Rectal smooth muscle tissue (tissue), 1 donor: Measurements from ENCODE around the gene TTC17.
"Not testable (repeated sequence)": the region's sequence is repeated elsewhere in the genome, so short reads cannot be mapped to it uniquely, and the experiment has no call there.

ENCODE experiments used
- H3K27ac ChIP-seq: one replicate; pipeline ENCODE4 v1.7.0; 2013; ENCODE audit warnings: low read depth, low read length, inconsistent platforms
- H3K27me3 ChIP-seq: one replicate; pipeline ENCODE4 v1.7.0; 2013; ENCODE audit warnings: low read length; ENCODE audit not compliant: control insufficient read depth, insufficient read depth
- H3K36me3 ChIP-seq: one replicate; pipeline ENCODE4 v1.7.0; 2013; ENCODE audit warnings: low read length; ENCODE audit not compliant: control insufficient read depth, insufficient read depth
- H3K4me1 ChIP-seq: one replicate; pipeline ENCODE4 v1.7.0; 2013; ENCODE audit warnings: low read length; ENCODE audit not compliant: control insufficient read depth, insufficient read depth
- H3K4me3 ChIP-seq: one replicate; pipeline ENCODE4 v1.7.0; 2013; ENCODE audit warnings: low read length
- H3K9ac ChIP-seq: one replicate; pipeline ENCODE4 v1.7.0; 2013; ENCODE audit warnings: low read length

Gene TTC17, protein sequence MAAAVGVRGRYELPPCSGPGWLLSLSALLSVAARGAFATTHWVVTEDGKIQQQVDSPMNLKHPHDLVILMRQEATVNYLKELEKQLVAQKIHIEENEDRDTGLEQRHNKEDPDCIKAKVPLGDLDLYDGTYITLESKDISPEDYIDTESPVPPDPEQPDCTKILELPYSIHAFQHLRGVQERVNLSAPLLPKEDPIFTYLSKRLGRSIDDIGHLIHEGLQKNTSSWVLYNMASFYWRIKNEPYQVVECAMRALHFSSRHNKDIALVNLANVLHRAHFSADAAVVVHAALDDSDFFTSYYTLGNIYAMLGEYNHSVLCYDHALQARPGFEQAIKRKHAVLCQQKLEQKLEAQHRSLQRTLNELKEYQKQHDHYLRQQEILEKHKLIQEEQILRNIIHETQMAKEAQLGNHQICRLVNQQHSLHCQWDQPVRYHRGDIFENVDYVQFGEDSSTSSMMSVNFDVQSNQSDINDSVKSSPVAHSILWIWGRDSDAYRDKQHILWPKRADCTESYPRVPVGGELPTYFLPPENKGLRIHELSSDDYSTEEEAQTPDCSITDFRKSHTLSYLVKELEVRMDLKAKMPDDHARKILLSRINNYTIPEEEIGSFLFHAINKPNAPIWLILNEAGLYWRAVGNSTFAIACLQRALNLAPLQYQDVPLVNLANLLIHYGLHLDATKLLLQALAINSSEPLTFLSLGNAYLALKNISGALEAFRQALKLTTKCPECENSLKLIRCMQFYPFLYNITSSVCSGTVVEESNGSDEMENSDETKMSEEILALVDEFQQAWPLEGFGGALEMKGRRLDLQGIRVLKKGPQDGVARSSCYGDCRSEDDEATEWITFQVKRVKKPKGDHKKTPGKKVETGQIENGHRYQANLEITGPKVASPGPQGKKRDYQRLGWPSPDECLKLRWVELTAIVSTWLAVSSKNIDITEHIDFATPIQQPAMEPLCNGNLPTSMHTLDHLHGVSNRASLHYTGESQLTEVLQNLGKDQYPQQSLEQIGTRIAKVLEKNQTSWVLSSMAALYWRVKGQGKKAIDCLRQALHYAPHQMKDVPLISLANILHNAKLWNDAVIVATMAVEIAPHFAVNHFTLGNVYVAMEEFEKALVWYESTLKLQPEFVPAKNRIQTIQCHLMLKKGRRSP

DNA sequence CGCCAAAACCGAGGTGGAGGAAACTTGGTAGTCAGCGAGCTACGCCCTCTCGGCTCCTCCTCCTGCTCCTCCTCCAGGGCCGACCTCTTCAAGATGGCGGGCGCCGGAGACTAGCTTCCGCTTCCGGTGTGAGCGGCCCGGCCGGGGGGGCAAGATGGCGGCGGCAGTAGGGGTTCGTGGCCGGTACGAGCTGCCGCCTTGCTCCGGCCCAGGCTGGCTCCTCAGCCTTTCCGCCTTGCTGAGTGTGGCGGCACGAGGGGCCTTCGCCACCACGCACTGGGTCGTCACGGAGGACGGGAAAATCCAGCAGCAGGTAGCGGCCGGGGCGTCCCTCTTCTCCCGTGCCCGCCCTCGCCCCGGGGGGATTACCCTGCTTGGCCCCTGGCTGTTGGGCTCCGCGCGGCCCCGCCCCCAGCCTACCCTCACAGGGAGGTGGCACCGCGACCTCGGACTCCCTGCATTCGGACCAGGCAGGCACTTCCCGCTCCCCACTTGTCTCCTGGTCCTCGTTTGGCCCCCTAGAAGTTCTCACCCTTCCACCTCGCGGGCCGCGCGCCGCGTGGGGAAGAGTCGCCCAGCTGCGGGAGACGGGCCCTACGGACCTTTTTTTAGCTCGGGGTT lies at the start of gene TTC17:
Gene TTC17, plus strand, starts transcription at position 120 of the 621 bp plus-strand sequence. Its CDS starts 35 bp downstream, at position 155.
- Histone ChIP-seq H3K4me3 (peak within 1 kb of the TSS; percentile 94), H3K9ac (peak within 1 kb of the TSS; percentile 78), H3K4me1 (peaks cover 13% of the 10 kb centered on the region), H3K36me3 (no peaks in the 10 kb centered on the region), H3K27ac (peak within 1 kb of the TSS; percentile 86), H3K27me3 (no peaks in the 10 kb centered on the region)

DNA sequence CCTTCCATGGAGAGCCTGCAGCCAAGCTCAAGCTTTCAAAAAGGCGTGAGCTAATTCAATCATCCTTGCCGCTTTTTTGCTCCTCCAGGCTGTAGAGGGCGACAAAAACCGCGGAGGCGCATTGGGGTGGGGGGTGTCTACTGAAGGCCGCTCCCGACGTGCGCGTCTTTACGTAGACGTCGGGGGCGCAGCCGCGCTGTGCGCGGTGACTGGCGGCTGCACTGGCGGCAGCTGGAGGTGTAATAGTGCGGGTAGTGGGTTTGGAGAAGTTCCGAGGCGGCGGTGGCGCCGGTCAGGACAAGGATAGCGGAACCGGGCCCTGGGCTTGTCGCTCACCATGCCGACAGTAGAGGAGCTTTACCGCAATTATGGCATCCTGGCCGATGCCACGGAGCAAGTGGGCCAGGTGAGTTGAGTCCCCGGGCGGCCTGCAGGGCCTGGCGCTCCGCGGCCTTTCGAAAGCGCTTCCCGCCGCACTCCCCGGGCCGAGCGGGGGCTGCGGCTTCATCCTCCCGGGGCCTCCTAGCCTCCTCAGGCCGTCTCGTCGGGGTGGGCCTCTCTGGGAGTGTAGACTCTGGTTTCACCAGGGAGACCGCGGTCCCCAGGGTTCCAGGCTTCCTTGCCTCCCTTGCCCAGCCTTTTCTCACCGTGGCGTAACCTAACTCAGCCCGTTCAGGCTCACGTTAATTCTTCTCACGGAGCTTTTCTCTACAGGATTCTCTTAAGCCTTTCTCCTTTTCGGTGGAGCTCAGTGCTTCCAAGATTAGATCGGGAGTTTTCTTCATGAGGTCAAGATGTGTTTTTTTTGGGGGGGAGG lies 46.7 kb upstream of the TTC17 start, which contains the start of gene API5:
Gene API5, plus strand, starts transcription at position 206 of the 817 bp plus-strand sequence. Its CDS starts 132 bp downstream, at position 338.
- Histone ChIP-seq H3K27me3 (no peaks in the 10 kb centered on the region), H3K9ac (peak within 1 kb of the TSS; percentile 80)

DNA sequence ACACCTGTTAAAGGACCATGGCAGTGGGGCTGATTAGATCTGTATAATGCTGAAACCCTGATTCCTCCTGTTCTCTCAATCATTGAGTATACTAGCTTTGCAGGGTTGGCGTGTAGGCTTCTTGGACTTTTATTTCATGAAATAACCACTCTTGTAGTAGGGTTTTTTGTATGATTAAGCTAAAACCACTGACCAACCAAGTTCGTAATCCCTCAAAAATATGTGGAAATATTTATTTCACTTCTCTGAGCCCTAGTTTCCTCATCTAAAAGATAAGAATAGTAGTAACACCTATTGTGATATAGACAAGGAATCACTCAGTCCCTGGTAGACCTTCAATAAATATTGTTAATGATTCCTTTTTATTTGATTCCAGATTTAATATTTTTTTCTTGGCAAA lies 42.8 kb upstream of the TTC17 start:
- no peak overlapping the region for H3K4me3 ChIP-seq
- peaks cover 8% of the 10 kb centered on the region for H3K4me1 ChIP-seq
- H3K36me3 ChIP-seq, result no peaks in the 10 kb centered on the region
- no peak overlapping the region for H3K27ac ChIP-seq
- no peak overlapping the region for H3K9ac ChIP-seq
- H3K27me3 ChIP-seq, result no peaks in the 10 kb centered on the region

More for the DNA sequence above, 46.7 kb upstream of the TTC17 start, which contains the start of gene API5:
- H3K36me3 ChIP-seq, result no peaks in the 10 kb centered on the region
- H3K4me3 ChIP-seq, result peak within 1 kb of the TSS; percentile 96
- H3K27ac ChIP-seq, result peak within 1 kb of the TSS; percentile 77
- H3K4me1 ChIP-seq, result peaks cover 8% of the 10 kb centered on the region

DNA sequence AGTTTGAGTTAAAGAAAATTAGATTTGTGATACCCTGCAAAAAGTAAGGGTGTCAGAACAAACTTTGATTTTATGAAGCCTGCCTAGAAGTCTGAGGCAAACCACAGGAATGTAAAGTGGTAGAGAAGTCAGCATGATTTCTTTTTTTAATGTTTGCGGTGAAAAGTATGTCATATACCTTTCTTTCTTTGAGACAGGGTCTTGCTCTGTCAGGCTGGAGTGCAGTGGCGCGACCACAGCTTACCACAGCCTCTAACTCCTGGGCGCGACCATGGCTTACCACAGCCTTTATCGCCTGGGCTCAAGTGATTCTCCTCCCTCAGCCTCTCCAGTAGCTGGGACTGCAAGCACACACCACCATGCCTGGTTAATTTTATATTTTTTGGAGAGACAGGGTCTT lies 42.3 kb upstream of the TTC17 start:
- H3K36me3 ChIP-seq, result no peaks in the 10 kb centered on the region
- no peaks in the 10 kb centered on the region for H3K27me3 ChIP-seq
- H3K4me3 ChIP-seq, result no peak overlapping the region
- H3K27ac ChIP-seq, result no peak overlapping the region
- H3K4me1 ChIP-seq, result peaks cover 8% of the 10 kb centered on the region
- H3K9ac ChIP-seq, result no peak overlapping the region

DNA sequence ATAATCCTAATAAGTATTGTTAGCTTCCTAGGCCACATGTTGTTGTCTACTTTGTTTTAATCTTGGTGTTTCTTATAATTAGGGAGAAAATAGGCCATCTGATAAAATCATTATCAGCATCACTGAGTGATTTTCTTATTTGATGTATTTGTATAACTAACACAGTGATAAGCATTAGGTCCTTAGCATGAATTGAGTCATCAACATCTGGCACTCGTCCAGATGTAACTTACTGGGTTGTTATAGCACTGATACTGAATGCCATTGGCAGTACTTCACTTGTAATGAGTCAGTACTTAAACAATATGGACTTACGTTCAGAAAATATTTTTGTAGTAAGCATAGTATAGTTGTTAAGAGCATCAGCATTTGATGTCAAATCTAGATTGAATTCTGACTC lies 30.7 kb upstream of the TTC17 start:
- Histone ChIP-seq H3K27me3 (no peaks in the 10 kb centered on the region), H3K36me3 (peaks cover 44% of the 10 kb centered on the region), H3K27ac (no peak overlapping the region), H3K4me3 (no peak overlapping the region), H3K9ac (no peak overlapping the region), H3K4me1 (no peaks in the 10 kb centered on the region)

DNA sequence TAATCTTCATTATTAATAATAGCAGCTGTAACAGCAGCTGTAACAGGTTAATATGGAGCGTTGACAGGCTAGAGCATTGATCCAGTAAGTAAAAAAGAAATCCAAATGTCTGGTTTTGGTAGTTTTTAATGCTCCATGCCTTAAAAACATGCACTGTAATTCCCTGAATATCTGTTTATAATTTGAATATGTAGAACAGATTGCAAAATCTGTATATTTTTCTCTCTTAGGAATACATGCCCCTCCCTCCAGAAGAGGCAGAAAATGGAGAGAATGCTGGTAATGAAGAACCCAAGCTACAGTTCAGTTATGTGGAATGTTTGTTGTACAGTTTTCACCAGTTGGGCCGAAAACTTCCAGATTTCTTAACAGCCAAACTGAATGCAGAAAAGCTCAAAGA lies 30.2 kb upstream of the TTC17 start:
- H3K4me3 ChIP-seq, result no peak overlapping the region
- H3K27ac ChIP-seq, result no peak overlapping the region
- no peak overlapping the region for H3K9ac ChIP-seq
- peaks cover 40% of the 10 kb centered on the region for H3K36me3 ChIP-seq
- H3K27me3 ChIP-seq, result no peaks in the 10 kb centered on the region
- H3K4me1 ChIP-seq, result no peaks in the 10 kb centered on the region

DNA sequence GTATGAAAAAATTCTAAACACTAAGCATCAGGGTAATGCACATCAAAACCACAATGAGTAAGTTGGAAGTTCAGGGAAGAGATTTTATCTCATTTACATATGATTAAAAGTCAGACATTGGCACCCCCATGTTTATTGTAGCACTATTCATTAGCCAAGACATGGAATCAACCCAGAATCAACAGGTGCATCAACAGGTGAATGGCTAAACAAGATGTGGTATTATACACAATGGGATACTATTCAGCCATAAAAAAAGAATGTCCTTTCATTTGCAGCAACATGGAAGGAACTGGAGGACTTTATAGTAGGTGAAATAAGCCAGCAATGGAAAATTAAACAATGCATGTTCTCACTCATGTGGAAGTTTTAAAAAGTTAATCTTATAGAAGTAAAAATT lies 17.6 kb upstream of the TTC17 start:
- Histone ChIP-seq H3K4me1 (no peaks in the 10 kb centered on the region), H3K9ac (no peak overlapping the region), H3K27me3 (no peaks in the 10 kb centered on the region), H3K4me3 (no peak overlapping the region), H3K36me3 (peaks cover 15% of the 10 kb centered on the region), H3K27ac (no peak overlapping the region)

DNA sequence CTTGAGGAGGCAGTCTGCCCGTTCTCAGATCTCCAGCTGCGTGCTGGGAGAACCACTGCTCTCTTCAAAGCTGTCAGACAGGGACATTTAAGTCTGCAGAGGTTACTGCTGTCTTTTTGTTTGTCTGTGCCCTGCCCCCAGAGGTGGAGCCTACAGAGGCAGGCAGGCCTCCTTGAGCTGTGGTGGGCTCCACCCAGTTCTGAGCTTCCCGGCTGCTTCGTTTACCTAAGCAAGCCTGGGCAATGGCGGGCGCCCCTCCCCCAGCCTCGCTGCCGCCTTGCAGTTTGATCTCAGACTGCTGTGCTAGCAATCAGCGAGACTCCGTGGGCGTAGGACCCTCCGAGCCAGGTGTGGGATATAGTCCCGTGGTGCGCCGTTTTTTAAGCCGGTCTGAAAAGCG lies 7.3 kb upstream of the TTC17 start:
- not testable (repeated sequence) for H3K36me3 ChIP-seq, H3K9ac ChIP-seq, H3K27ac ChIP-seq, H3K4me1 ChIP-seq, H3K4me3 ChIP-seq, H3K27me3 ChIP-seq

DNA sequence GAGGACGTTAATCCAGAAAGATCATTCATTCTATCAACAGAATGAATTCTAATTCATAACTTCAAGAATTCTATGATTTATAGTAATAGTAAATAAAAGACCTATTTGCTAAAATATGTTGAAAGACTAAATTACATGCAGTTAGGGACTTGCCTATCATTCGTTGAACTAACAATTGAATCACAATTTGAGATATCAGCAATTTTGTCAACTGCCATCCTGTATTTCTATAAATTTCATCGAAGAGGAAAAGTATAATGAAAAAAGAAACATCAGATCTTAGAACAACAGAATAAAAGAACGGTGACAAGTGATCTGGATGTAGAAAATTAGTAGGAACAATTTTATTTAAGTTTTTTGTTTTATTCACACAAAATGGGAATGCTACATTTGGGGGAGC lies 4.4 kb upstream of the TTC17 start:
- no peak overlapping the region for H3K9ac ChIP-seq
- H3K4me1 ChIP-seq, result peaks cover 3% of the 10 kb centered on the region
- no peak overlapping the region for H3K4me3 ChIP-seq
- H3K27me3 ChIP-seq, result no peaks in the 10 kb centered on the region
- no peak overlapping the region for H3K27ac ChIP-seq
- H3K36me3 ChIP-seq, result no peaks in the 10 kb centered on the region

DNA sequence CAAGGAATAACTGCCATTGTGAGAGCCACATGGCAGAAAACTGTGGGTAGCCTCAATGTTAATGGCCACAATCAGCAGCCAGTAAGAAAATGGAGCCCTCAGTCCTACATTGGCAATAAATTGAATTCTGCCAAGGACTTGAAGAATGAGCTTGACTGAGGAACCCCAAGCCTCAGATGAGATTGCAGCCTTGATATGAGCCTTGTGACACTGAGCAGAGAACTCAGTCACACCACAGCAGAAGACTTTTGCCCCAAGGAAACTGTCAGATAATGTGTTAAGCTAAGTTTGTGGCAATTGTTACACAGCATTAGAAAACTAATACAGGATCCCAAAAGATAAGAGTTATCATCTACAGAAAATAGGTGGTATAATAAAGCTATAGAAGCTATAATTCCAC lies 2.4 kb upstream of the TTC17 start:
- H3K4me1 ChIP-seq, result peaks cover 13% of the 10 kb centered on the region
- no peak overlapping the region for H3K27ac ChIP-seq
- H3K36me3 ChIP-seq, result no peaks in the 10 kb centered on the region
- no peak overlapping the region for H3K9ac ChIP-seq
- no peaks in the 10 kb centered on the region for H3K27me3 ChIP-seq
- no peak overlapping the region for H3K4me3 ChIP-seq

DNA sequence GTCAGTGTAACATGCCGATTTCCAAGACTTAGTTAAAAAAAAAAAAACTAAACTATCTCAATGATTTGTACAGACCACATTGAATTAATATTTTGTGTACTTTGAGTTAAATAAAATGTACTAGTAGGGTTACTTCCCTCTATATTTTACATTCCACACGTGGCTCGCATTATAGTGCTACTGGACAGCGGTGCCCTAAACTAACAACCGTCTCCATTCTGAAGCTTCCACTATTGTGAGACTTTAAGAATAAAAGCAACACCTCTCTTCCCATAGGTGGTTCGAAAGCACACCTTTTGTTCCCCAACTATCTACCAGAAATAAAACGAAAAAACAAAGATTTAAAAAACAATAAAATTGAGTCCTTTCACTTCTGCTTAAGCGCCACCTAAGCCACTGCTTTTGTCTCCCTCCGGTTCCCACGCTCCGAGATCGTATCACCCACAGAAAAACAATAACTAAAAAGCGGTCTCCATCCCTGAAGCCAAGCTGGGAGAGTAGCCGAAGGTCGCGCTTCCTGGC lies 380 bp upstream of the TTC17 start:
- Histone ChIP-seq H3K27me3 (no peaks in the 10 kb centered on the region), H3K36me3 (no peaks in the 10 kb centered on the region), H3K27ac (peak overlapping the region; percentile 62), H3K4me1 (peaks cover 13% of the 10 kb centered on the region), H3K9ac (peak overlapping the region; percentile 46), H3K4me3 (peak overlapping the region; percentile 94)
